ENCODE results near the gene TP53. TPM values are rescaled to one million over a fixed set of nuclear protein-coding genes. Genes with fewer than 3 reads are reported as not detected.

TP53 gene
- total RNA-seq, 2 experiments from 2014 or later = 154 to 182 TPM

Other genes starting within 250 kb of the TP53 start
- gene FGF11, start 248.0 kb downstream of the TP53 start, total RNA-seq = 1 to 10 TPM; 6.8 to 9.4 TPM
- 10 to 100 TPM; 18.8 to 19.2 TPM for gene CHRNB1, start 242.4 kb downstream of the TP53 start, total RNA-seq
- 10 to 100 TPM; 25.8 to 28.4 TPM for gene ZBTB4, start 207.9 kb downstream of the TP53 start, total RNA-seq
- gene SLC35G6, start 206.0 kb downstream of the TP53 start, total RNA-seq = not detected
- gene POLR2A, start 203.1 kb downstream of the TP53 start, total RNA-seq = 100 to 1,000 TPM; 175 to 201 TPM
- gene TNFSF12, start 138.4 kb downstream of the TP53 start, total RNA-seq = 10 to 100 TPM; 79.6 to 82.5 TPM
- 1 to 10 TPM; 3.8 to 4.0 TPM for gene TNFSF13, start 128.7 kb downstream of the TP53 start, total RNA-seq
- 10 to 100 TPM; 51.8 to 53.0 TPM for gene SENP3, start 125.6 kb downstream of the TP53 start, total RNA-seq
- gene CD68, start 107.9 kb downstream of the TP53 start, total RNA-seq = 1 to 10 TPM; 3.8 to 4.4 TPM
- 10 to 100 TPM; 62.3 to 81.7 TPM for gene MPDU1, start 103.6 kb downstream of the TP53 start, total RNA-seq
- gene SOX15, start 97.4 kb downstream of the TP53 start, total RNA-seq = under 1 TPM; 0.57 to 0.71 TPM
- gene FXR2, start 72.6 kb downstream of the TP53 start, total RNA-seq = 10 to 100 TPM; 27.5 to 28.8 TPM
- 10 to 100 TPM; 18.5 to 23.6 TPM for gene SAT2, start 59.7 kb downstream of the TP53 start, total RNA-seq
- not detected for gene SHBG, start 57.4 kb downstream of the TP53 start, total RNA-seq
- gene ATP1B2, start 36.6 kb downstream of the TP53 start, total RNA-seq = under 1 TPM in 1 of 2 experiments, not detected in 1; 0.08 TPM
- gene WRAP53, start 987 bp upstream of the TP53 start, total RNA-seq = 10 to 100 TPM; 22.6 to 24.2 TPM
- not detected for gene EFNB3, start 17.7 kb upstream of the TP53 start, total RNA-seq
- not detected for gene DNAH2, start 30.3 kb upstream of the TP53 start, total RNA-seq
- 10 to 100 TPM; 12.3 to 12.8 TPM for gene KDM6B, start 146.7 kb upstream of the TP53 start, total RNA-seq
- gene TMEM88, start 167.6 kb upstream of the TP53 start, total RNA-seq = under 1 TPM; 0.55 to 0.87 TPM
- gene NAA38, start 170.1 kb upstream of the TP53 start, total RNA-seq = 10 to 100 TPM; 84.2 to 93.0 TPM
- gene CYB5D1, start 170.5 kb upstream of the TP53 start, total RNA-seq = 1 to 10 TPM; 8.2 to 9.0 TPM
- gene CHD3, start 201.3 kb upstream of the TP53 start, total RNA-seq = 100 to 1,000 TPM; 216 to 223 TPM
- gene RNF227, start 228.8 kb upstream of the TP53 start, total RNA-seq = 1 to 10 TPM; 4.4 to 4.5 TPM
- 10 to 100 TPM; 11.8 to 12.4 TPM for gene KCNAB3, start 242.4 kb upstream of the TP53 start, total RNA-seq
- 100 to 1,000 TPM; 235 to 251 TPM for gene TRAPPC1, start 244.5 kb upstream of the TP53 start, total RNA-seq
- gene CNTROB, start 244.7 kb upstream of the TP53 start, total RNA-seq = 10 to 100 TPM; 74.3 to 77.4 TPM